ENCODE results near the gene TGFBR3. TPM values are rescaled to one million over a fixed set of nuclear protein-coding genes. Genes with fewer than 3 reads are reported as not detected.

Gene TGFBR3
- total and polyA plus RNA-seq, 2 of the 8 experiments (the other 6 are each of a cell fraction or from before 2014, with no cell fraction given), result 2.0 to 6.1 TPM

DNA sequence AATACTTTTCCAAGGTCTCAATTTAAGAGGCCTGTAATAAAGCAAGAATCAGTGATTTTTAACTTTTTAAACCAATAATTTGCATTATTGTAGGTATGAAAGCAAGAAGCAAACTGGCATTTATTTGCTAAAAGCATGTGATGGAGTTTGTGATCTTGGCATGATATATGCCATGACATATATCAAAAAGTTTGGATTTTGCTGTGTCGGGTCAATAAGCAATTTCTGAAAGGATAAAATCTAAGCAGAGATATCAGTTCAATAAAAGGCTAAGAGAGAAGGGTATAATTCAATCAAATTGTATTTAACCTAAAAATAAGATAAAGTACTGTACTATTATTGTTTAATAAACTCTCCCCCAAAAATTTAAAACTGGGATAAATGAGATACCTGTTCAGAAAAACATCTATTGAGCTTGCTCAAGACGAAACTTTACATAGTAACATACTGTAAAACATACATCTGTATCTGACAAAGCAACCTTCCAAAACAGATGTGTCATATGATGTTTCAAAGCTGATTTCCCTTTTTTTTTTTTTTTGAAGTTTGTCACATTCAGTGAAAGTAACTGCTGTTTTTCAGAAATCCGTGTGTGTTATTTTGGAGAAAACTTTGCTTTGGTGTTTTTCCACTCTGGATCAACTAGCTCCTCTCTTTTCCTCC lies 74.5 kb downstream of the TGFBR3 start (continued):
- no peak for TF ChIP-seq RAD21 (IDR thresholded peaks at IDR 0.05 in 1 of 2, conservative IDR thresholded peaks at IDR 0.05 in 1 of 2; ENCODE audit: low read depth in 2 of 2, low read length in 2 of 2)

Data from H1 (cell line).